Measurements from ENCODE around the gene CYP4F3.

Gene CYP4F3

GRCh38 chr19:15618321-15618720, 22.4 kb upstream of the CYP4F3 start:
- in situ Hi-C loops (cut with MboI; ENCODE audit: low sequenced_read_pairs) = no loop called here
- no peaks in the 10 kb centered on the region for H3K9me3 ChIP-seq
- H3K27me3 ChIP-seq (ENCODE audit: low read depth) = no peaks in the 10 kb centered on the region
- no peak for DNase-seq (ENCODE audit: low spot score in 2 of 2)
- H3K36me3 ChIP-seq (replicated peaks) = no peaks in the 10 kb centered on the region
- no peak overlapping the region for H3K4me3 ChIP-seq
- H3K4me1 ChIP-seq = no peaks in the 10 kb centered on the region

DNA sequence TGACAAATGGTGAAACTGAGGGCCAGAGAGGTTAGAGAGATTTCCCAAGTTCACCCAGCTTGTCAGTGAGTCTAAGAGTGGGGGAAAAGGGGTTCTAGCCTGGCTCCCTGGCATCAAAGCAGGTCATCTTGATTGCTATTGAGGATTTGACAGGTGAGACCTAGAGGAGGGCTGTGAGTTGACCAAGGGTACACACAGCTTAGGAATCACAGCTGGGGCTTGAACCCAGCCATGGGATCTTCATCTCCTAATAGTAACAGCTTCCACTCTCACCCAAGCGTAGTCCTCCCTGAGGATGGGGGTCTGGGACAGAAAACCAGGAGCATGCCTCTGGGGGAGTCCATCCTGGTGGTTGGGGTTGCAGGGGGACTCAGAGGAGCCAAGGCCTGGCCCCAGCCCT, 18.9 kb upstream of the CYP4F3 start:
- H3K4me3 ChIP-seq = no peak overlapping the region
- in situ Hi-C loops (cut with MboI; ENCODE audit: low sequenced_read_pairs) = loop anchor here (10.0 kb wide), 1 partner anchor 553 kb away; the partner anchor contains the start of gene CIB3
- no peaks in the 10 kb centered on the region for H3K36me3 ChIP-seq (replicated peaks)
- H3K27me3 ChIP-seq (ENCODE audit: low read depth) = no peaks in the 10 kb centered on the region
- no peaks in the 10 kb centered on the region for H3K4me1 ChIP-seq
- no peaks in the 10 kb centered on the region for H3K9me3 ChIP-seq
- no peak for DNase-seq (ENCODE audit: low spot score in 2 of 2)

DNA sequence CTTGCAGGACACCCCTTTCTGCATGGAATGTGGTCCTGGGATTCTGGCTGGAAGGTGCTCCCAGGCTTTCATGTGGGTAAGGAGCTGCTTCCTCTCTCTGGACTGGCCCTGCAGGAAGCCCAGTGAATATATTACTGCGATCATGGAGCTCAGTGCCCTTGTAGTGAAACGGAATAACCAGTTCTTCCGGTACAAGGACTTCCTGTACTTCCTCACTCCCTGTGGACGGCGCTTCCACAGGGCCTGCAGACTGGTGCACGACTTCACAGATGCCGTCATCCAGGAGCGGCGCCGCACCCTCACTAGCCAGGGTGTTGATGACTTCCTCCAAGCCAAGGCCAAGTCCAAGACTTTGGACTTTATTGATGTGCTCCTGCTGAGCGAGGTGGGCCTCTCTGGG, 17.7 kb upstream of the CYP4F3 start:
- in situ Hi-C loops (cut with MboI; ENCODE audit: low sequenced_read_pairs) = loop anchor here (10.0 kb wide), 1 partner anchor 552 kb away; the partner anchor contains the start of gene CIB3
- Histone ChIP-seq H3K4me1 (no peaks in the 10 kb centered on the region), H3K27me3 (ENCODE audit: low read depth) (no peaks in the 10 kb centered on the region), H3K36me3 (replicated peaks) (no peaks in the 10 kb centered on the region), H3K4me3 (no peak overlapping the region), H3K9me3 (no peaks in the 10 kb centered on the region)
- DNase-seq (ENCODE audit: low spot score in 2 of 2) = no peak

- no peaks in the 10 kb centered on the region for H3K36me3 ChIP-seq (replicated peaks)
- in situ Hi-C loops (cut with MboI; ENCODE audit: low sequenced_read_pairs) = loop anchor here (10.0 kb wide), 1 partner anchor 551 kb away; the partner anchor contains the start of gene CIB3
- no peaks in the 10 kb centered on the region for H3K27me3 ChIP-seq (ENCODE audit: low read depth)
- peak in 1 of 2 experiments; percentile 50 for DNase-seq (ENCODE audit: low spot score in 2 of 2)
- H3K4me1 ChIP-seq = no peaks in the 10 kb centered on the region
- no peak overlapping the region for H3K4me3 ChIP-seq
- H3K9me3 ChIP-seq = no peaks in the 10 kb centered on the region
These were observed 16.9 kb upstream of the CYP4F3 start for GRCh38 chr19:15623711-15624318.

GRCh38 chr19:15628236-15629002, 12.3 kb upstream of the CYP4F3 start:
- no peak for DNase-seq (ENCODE audit: low spot score in 2 of 2)
- no peaks in the 10 kb centered on the region for H3K9me3 ChIP-seq
- H3K27me3 ChIP-seq (ENCODE audit: low read depth) = no peaks in the 10 kb centered on the region
- in situ Hi-C loops (cut with MboI; ENCODE audit: low sequenced_read_pairs) = loop anchor here (10.0 kb wide), 1 partner anchor 546 kb away; the partner anchor contains the start of gene CIB3
- no peaks in the 10 kb centered on the region for H3K36me3 ChIP-seq (replicated peaks)
- H3K4me3 ChIP-seq = no peak overlapping the region
- no peaks in the 10 kb centered on the region for H3K4me1 ChIP-seq

- no peaks in the 10 kb centered on the region for H3K36me3 ChIP-seq (replicated peaks)
- no peaks in the 10 kb centered on the region for H3K9me3 ChIP-seq
- no peaks in the 10 kb centered on the region for H3K4me1 ChIP-seq
- H3K27me3 ChIP-seq (ENCODE audit: low read depth) = no peaks in the 10 kb centered on the region
- in situ Hi-C loops (cut with MboI; ENCODE audit: low sequenced_read_pairs) = loop anchor here (10.0 kb wide), 1 partner anchor 546 kb away; the partner anchor contains the start of gene CIB3
- H3K4me3 ChIP-seq = no peak overlapping the region
- peak; percentile 32 to 88 for DNase-seq (ENCODE audit: low spot score in 2 of 2)
These were observed 11.5 kb upstream of the CYP4F3 start for GRCh38 chr19:15629003-15629880.

DNA sequence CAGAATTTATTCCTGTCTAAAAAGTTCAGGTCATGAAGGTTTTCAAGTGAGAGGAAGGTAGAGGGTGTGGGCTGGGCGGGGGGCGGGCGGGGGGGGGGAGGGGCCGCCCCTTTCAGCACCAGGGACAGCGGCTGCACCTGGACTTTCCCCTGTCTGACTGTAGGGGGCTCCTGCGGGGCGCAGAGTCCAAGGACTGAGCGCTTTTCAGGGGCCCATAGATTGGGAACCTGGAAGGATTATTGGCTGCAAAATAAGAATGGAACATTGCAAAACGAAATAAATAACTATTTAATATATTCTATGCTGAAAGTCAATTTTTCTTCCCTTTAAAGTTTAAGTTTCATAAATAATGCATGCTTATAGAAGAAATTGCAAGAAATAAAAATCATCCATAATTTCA, 8.9 kb upstream of the CYP4F3 start:
- Histone ChIP-seq H3K4me1 (no peaks in the 10 kb centered on the region), H3K27me3 (ENCODE audit: low read depth) (no peaks in the 10 kb centered on the region), H3K9me3 (no peaks in the 10 kb centered on the region), H3K4me3 (no peak overlapping the region), H3K36me3 (replicated peaks) (no peaks in the 10 kb centered on the region)
- DNase-seq (ENCODE audit: low spot score in 2 of 2) = peak; percentile 8 to 59
- in situ Hi-C loops (cut with MboI; ENCODE audit: low sequenced_read_pairs) = no loop called here

- DNase-seq (ENCODE audit: low spot score in 2 of 2) = no peak
- Histone ChIP-seq H3K27me3 (ENCODE audit: low read depth) (no peaks in the 10 kb centered on the region), H3K4me3 (no peak overlapping the region), H3K9me3 (no peaks in the 10 kb centered on the region), H3K4me1 (no peaks in the 10 kb centered on the region), H3K36me3 (replicated peaks) (no peaks in the 10 kb centered on the region)
- in situ Hi-C loops (cut with MboI; ENCODE audit: low sequenced_read_pairs) = no loop called here
These were observed 7.4 kb upstream of the CYP4F3 start for GRCh38 chr19:15633082-15633835.

DNA sequence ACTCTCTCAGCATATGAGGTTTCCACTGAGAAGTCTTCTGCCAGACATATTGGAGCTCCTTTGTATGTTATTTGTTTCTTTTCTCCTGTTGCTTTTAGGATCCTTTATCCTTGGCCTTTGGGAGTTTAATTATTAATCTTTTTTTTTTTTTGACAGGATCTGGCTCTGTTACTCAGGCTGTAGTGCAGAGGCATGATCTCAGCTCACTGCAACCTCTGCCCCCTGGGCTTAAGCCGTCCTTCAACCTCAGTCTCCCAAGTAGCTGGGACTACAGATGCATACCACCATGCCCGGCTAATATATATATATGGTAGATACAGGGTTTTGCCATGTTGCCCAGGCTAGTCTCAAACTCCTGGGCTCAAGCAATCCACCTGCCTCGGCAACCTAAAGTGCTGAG, 6.6 kb upstream of the CYP4F3 start:
- H3K36me3 ChIP-seq (replicated peaks) = no peaks in the 10 kb centered on the region
- H3K27me3 ChIP-seq (ENCODE audit: low read depth) = no peaks in the 10 kb centered on the region
- no peaks in the 10 kb centered on the region for H3K4me1 ChIP-seq
- in situ Hi-C loops (cut with MboI; ENCODE audit: low sequenced_read_pairs) = no loop called here
- H3K9me3 ChIP-seq = no peaks in the 10 kb centered on the region
- no peak overlapping the region for H3K4me3 ChIP-seq
- no peak for DNase-seq (ENCODE audit: low spot score in 2 of 2)

GRCh38 chr19:15635016-15635805, 5.5 kb upstream of the CYP4F3 start:
- no peaks in the 10 kb centered on the region for H3K27me3 ChIP-seq (ENCODE audit: low read depth)
- H3K4me1 ChIP-seq = no peaks in the 10 kb centered on the region
- no peaks in the 10 kb centered on the region for H3K36me3 ChIP-seq (replicated peaks)
- no peak for DNase-seq (ENCODE audit: low spot score in 2 of 2)
- in situ Hi-C loops (cut with MboI; ENCODE audit: low sequenced_read_pairs) = no loop called here
- H3K9me3 ChIP-seq = no peaks in the 10 kb centered on the region
- H3K4me3 ChIP-seq = no peak overlapping the region

DNA sequence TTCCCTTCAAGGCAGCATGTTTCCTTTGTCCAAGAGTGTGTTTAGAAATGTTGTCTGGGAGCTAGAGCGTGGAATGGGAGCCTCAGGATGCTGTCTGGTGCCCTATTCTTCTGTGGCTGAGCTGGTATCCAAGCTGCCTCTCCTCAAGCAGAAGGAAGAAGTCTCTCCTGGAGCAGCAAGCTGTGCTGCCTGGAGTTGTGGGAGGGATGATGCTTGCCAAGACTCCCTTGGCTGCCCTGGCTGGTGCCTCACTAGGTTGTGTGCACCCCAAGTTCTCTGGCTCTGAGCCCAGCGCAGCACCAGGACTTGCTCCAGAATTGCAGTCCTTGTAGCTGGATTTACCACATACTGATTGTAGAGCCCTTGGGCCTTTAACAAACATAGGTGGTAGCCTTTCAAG, 4.7 kb upstream of the CYP4F3 start:
- in situ Hi-C loops (cut with MboI; ENCODE audit: low sequenced_read_pairs) = no loop called here
- H3K27me3 ChIP-seq (ENCODE audit: low read depth) = no peaks in the 10 kb centered on the region
- no peak for DNase-seq (ENCODE audit: low spot score in 2 of 2)
- H3K4me3 ChIP-seq = no peak overlapping the region
- H3K4me1 ChIP-seq = no peaks in the 10 kb centered on the region
- no peaks in the 10 kb centered on the region for H3K9me3 ChIP-seq
- no peaks in the 10 kb centered on the region for H3K36me3 ChIP-seq (replicated peaks)

- Histone ChIP-seq H3K4me3 (no peak overlapping the region), H3K27me3 (ENCODE audit: low read depth) (no peaks in the 10 kb centered on the region), H3K4me1 (no peaks in the 10 kb centered on the region), H3K9me3 (no peaks in the 10 kb centered on the region), H3K36me3 (replicated peaks) (no peaks in the 10 kb centered on the region)
- DNase-seq (ENCODE audit: low spot score in 2 of 2) = no peak
- in situ Hi-C loops (cut with MboI; ENCODE audit: low sequenced_read_pairs) = no loop called here
These were observed 1.1 kb upstream of the CYP4F3 start for GRCh38 chr19:15639596-15639995.

Data from HAP-1 (cell line).